ENCODE measurements around the gene DALRD3. TPM values are rescaled to one million over a fixed set of nuclear protein-coding genes. Genes with fewer than 3 reads are reported as not detected.

The DALRD3 gene
- total and polyA plus RNA-seq, 2 donors (not counting 1 experiment from before 2014, with no cell fraction given) = 57.2 to 82.6 TPM

GRCh38 chr3:49007068-49007770 lies 11.2 kb downstream of the DALRD3 start, which contains the start of gene WDR6:
TSS of gene WDR6 (plus strand) at chr3:49007391. CDS start at chr3:49007432, 41 bp downstream.
- Mint-ChIP-seq H3K27ac (peak within 1 kb of the TSS; percentile 99), H3K9me3 (ENCODE audit: insufficient read depth) (no peaks in the 10 kb centered on the region), H3K27me3 (no peaks in the 10 kb centered on the region), H3K4me3 (peak within 1 kb of the TSS; percentile 100), H3K4me1 (peaks cover 27% of the 10 kb centered on the region)
- peaks cover 29% of the 10 kb centered on the region for H4K20me1 ChIP-seq (ENCODE audit: control insufficient read depth, insufficient read depth, low read length, poor library complexity, severe bottlenecking)
- peak within 1 kb of the TSS; percentile 93 for H3K4me2 ChIP-seq (replicated peaks; ENCODE audit: low read depth, low read length, poor library complexity, severe bottlenecking)
- H3K9me3 ChIP-seq (ENCODE audit: control extremely low read depth in 1 of 3, control insufficient read depth in 2 of 3, insufficient read depth in 1 of 3, low read length in 2 of 3) = no peaks in the 10 kb centered on the region
- peak; percentile 98 for DNase-seq
- ChIA-PET POLR2A (interaction anchor here (0.6 to 4.0 kb wide), 17 partner anchors 9 to 1293 kb away, joined by 3 to 116 read pairs (median 5); partner anchors contain the start of genes ARIH2, DALRD3, IMPDH2 and NDUFAF3), CTCF (interaction anchor here (0.6 to 5.6 kb wide), 12 partner anchors 9 to 339 kb away, joined by 3 to 73 read pairs (median 5); partner anchors contain the start of genes ARIH2, DALRD3, IMPDH2 and NDUFAF3)
- H2AFZ ChIP-seq (ENCODE audit: insufficient read depth, low read depth, low read length, poor library complexity, severe bottlenecking) = peak within 1 kb of the TSS; percentile 93
- H3K79me2 ChIP-seq (ENCODE audit: control insufficient read depth, insufficient read depth, low read length) = peaks cover 58% of the 10 kb centered on the region
- TF ChIP-seq EZH2 (IDR thresholded peaks at IDR 0.05; ENCODE audit: borderline replicate concordance, insufficient read depth, low read depth, low read length, poor library complexity, severe bottlenecking) = no peak
- TF ChIP-seq, protein P1, sequence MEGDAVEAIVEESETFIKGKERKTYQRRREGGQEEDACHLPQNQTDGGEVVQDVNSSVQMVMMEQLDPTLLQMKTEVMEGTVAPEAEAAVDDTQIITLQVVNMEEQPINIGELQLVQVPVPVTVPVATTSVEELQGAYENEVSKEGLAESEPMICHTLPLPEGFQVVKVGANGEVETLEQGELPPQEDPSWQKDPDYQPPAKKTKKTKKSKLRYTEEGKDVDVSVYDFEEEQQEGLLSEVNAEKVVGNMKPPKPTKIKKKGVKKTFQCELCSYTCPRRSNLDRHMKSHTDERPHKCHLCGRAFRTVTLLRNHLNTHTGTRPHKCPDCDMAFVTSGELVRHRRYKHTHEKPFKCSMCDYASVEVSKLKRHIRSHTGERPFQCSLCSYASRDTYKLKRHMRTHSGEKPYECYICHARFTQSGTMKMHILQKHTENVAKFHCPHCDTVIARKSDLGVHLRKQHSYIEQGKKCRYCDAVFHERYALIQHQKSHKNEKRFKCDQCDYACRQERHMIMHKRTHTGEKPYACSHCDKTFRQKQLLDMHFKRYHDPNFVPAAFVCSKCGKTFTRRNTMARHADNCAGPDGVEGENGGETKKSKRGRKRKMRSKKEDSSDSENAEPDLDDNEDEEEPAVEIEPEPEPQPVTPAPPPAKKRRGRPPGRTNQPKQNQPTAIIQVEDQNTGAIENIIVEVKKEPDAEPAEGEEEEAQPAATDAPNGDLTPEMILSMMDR (IDR thresholded peaks at IDR 0.05) = peak; percentile 52
- H3K27ac ChIP-seq (ENCODE audit: low read length in 2 of 2) = peak within 1 kb of the TSS; percentile 95 to 96
- intact Hi-C loops (cut with micrococcal nuclease) = loop anchor here (1.0 to 2.0 kb wide), 6 partner anchors 14 to 706 kb away; partner anchors contain the start of genes ARIH2, NICN1, NME6 and P4HTM
- peak; percentile 86 for ATAC-seq (ENCODE audit: low read depth)
- H3K36me3 ChIP-seq (replicated peaks in 1 of 2; ENCODE audit: control extremely low read depth in 1 of 2, control insufficient read depth in 1 of 2, extremely low read depth in 1 of 2, insufficient read depth in 2 of 2, low read length in 1 of 2) = peaks cover 0 to 10% of the 10 kb centered on the region in 2 experiments
- H3K4me1 ChIP-seq (ENCODE audit: control insufficient read depth in 2 of 2, insufficient read depth in 2 of 2, low read length in 2 of 2) = peaks cover 15 to 18% of the 10 kb centered on the region in 2 donors
- H3K4me3 ChIP-seq (ENCODE audit: control extremely low read depth in 1 of 5, extremely low read depth in 1 of 5, insufficient read depth in 1 of 5, low read depth in 2 of 5, low read length in 4 of 5) = peak within 1 kb of the TSS; percentile 69 to 99 (median 94)
- peak within 1 kb of the TSS; percentile 95 for H3K9ac ChIP-seq (ENCODE audit: low read length)
- WGBS (ENCODE audit: insufficient coverage) = under 1% methylated on average over 65 of the region's 65 CpGs
- H3K27me3 ChIP-seq (replicated peaks in 1 of 4; ENCODE audit: control extremely low read depth in 1 of 4, control insufficient read depth in 3 of 4, insufficient read depth in 4 of 4, low read length in 3 of 4) = no peaks in the 10 kb centered on the region
